Fibroblast of lung (primary cell): Measurements from ENCODE around the gene MSS51. TPM values are rescaled to one million over a fixed set of nuclear protein-coding genes. Genes with fewer than 3 reads are reported as not detected.

Experiments
- DNase-seq, 2 donors: peaks; one replicate each; pipeline versions ENCODE4 v3.0.0 to v3.0.0-alpha.2; 2010; ENCODE audit warnings: low read depth in 2 of 2
- H2AFZ ChIP-seq: 2 replicates; pipeline ENCODE4 v1.5.1; 2012; ENCODE audit warnings: low read length, control low read depth, inconsistent platforms
- H3K27ac ChIP-seq: 2 replicates; pipeline ENCODE4 v1.5.1; 2011; ENCODE audit warnings: low read length, control low read depth; ENCODE audit not compliant: insufficient read depth
- H3K27me3 ChIP-seq: 2 replicates; pipeline ENCODE4 v1.5.1; 2011; ENCODE audit warnings: mild to moderate bottlenecking, low read length; ENCODE audit not compliant: control insufficient read depth, insufficient read depth
- H3K36me3 ChIP-seq: 2 replicates; pipeline ENCODE4 v1.5.1; 2011; ENCODE audit warnings: low read length; ENCODE audit not compliant: control insufficient read depth, insufficient read depth
- H3K4me1 ChIP-seq: 2 replicates; pipeline ENCODE4 v1.5.1; 2011; ENCODE audit warnings: low read length; ENCODE audit not compliant: control insufficient read depth, insufficient read depth; ENCODE audit errors: extremely low read depth
- H3K4me2 ChIP-seq: 2 replicates; pipeline ENCODE4 v1.5.1; 2011; ENCODE audit warnings: low read length, control low read depth; ENCODE audit not compliant: insufficient read depth; ENCODE audit errors: extremely low read depth
- H3K4me3 ChIP-seq, 4 experiments: fragments of 200-600 bp in 1 of 4; sonication (generic) in 1 of 4; replicated peaks in 1 of 4; 2 replicates each; pipeline ENCODE4 v1.5.1; 2011 to 2016; ENCODE audit warnings: low read length in 4 of 4, low read depth in 3 of 4, mild to moderate bottlenecking in 3 of 4, control low read depth in 2 of 4, inconsistent platforms in 1 of 4, mixed read lengths in 1 of 4; ENCODE audit not compliant: insufficient read depth in 1 of 4; ENCODE audit errors: control extremely low read depth in 1 of 4
- H3K79me2 ChIP-seq: 2 replicates; pipeline ENCODE4 v1.5.1; 2012; ENCODE audit warnings: mild to moderate bottlenecking, low read length, inconsistent platforms; ENCODE audit not compliant: control insufficient read depth, insufficient read depth
- H3K9ac ChIP-seq: 2 replicates; pipeline ENCODE4 v1.5.1; 2011; ENCODE audit warnings: mild to moderate bottlenecking, low read length, control low read depth; ENCODE audit not compliant: insufficient read depth
- H3K9me3 ChIP-seq: 2 replicates; pipeline ENCODE4 v1.5.1; 2012; ENCODE audit warnings: low read depth, low read length; ENCODE audit not compliant: control insufficient read depth, insufficient read depth
- H4K20me1 ChIP-seq: 2 replicates; pipeline ENCODE4 v1.5.1; 2011; ENCODE audit warnings: low read length; ENCODE audit not compliant: control insufficient read depth, insufficient read depth; ENCODE audit errors: extremely low read depth
- CTCF ChIP-seq, 2 donors: IDR thresholded peaks in 1 of 2; conservative IDR thresholded peaks in 1 of 2; 1 replicate in 1 of 2; 2 replicates in 1 of 2; pipeline ENCODE4 v1.5.1; 2011 to 2012; ENCODE audit warnings: low read length in 2 of 2, control low read depth in 1 of 2, inconsistent platforms in 1 of 2, low read depth in 1 of 2, mild to moderate bottlenecking in 1 of 2
- EZH2 ChIP-seq: IDR thresholded peaks from 2 replicates; pipeline ENCODE4 v1.5.1; 2012; ENCODE audit warnings: low read length, control low read depth, mild to moderate bottlenecking; ENCODE audit errors: missing control alignments
- polyA plus RNA-seq, 2 donors: library from polyadenylated mRNA; depleted of rRNA in 1 of 2; stranded (reverse) in 1 of 2; unstranded in 1 of 2; fragments of >200 nt; gene quantifications; 2 replicates each; pipeline ENCODE4 v1.2.1, GENCODE V29; 2011 to 2012; ENCODE audit warnings: missing spikeins in 1 of 2
- total RNA-seq: library from RNA; depleted of rRNA; stranded (reverse); fragments of >200 nt; gene quantifications from 2 replicates; pipeline ENCODE4 v1.2.1, GENCODE V29; 2014

MSS51 gene
- total and polyA plus RNA-seq, 2 donors (not counting 1 experiment from before 2014, with no cell fraction given) = 0.78 to 1.5 TPM

DNA sequence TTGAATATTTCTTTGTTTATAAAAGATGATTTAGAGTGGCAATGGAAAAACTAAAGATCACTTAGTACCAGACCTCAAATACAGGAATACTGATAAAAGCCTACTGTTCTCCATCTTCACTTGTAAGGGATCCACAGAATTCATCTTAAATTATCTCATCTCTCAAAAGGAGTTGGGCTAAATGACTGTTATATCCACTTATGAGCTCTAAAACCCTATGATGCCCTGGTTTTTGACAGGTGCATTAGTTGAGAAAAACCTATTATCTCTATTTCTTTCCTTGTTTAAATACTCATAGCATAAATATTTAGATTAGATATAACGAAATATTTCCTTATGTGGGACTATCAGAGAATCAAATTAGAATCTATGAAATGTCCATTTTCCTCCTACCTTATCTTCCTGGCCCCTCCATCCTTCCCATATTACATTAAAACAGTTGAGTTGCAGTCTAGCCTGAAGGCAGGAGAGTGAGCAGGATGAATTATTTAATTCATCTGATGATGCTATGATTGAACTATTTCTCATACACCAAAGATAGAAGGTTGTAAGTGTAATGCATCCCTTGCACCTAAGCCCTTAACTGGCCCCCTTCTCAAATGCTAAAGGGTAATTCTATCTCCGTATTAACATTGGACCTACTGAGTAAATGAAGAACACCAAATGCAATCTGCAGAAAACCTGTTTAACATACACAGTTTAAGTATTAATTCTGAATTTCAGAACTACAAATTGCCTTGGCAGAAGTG, 32.8 kb upstream of the MSS51 start:
- H3K9ac ChIP-seq = no peak overlapping the region
- H4K20me1 ChIP-seq = no peaks in the 10 kb centered on the region
- no peaks in the 10 kb centered on the region for H3K79me2 ChIP-seq
- no peak for TF ChIP-seq EZH2
- TF ChIP-seq CTCF (conservative IDR thresholded peaks at IDR 0.05 in 1 of 2, IDR thresholded peaks at IDR 0.05 in 1 of 2; ENCODE audit: low read depth in 1 of 2, low read length in 2 of 2) = no peak
- peaks cover 6% of the 10 kb centered on the region for H3K36me3 ChIP-seq
- H3K4me1 ChIP-seq = no peaks in the 10 kb centered on the region
- H3K27me3 ChIP-seq = no peaks in the 10 kb centered on the region
- no peak overlapping the region for H3K4me3 ChIP-seq
- H3K27ac ChIP-seq = no peak overlapping the region
- no peak overlapping the region for H3K4me2 ChIP-seq
- no peaks in the 10 kb centered on the region for H3K9me3 ChIP-seq
- H2AFZ ChIP-seq = no peak overlapping the region
- no peak for DNase-seq

- Histone ChIP-seq H3K4me3 (no peak overlapping the region), H3K9ac (no peak overlapping the region), H3K4me2 (no peak overlapping the region), H2AFZ (no peak overlapping the region), H3K4me1 (no peaks in the 10 kb centered on the region), H3K79me2 (no peaks in the 10 kb centered on the region), H3K9me3 (no peaks in the 10 kb centered on the region), H3K27ac (no peak overlapping the region), H4K20me1 (no peaks in the 10 kb centered on the region), H3K27me3 (no peaks in the 10 kb centered on the region), H3K36me3 (peaks cover 3% of the 10 kb centered on the region)
- TF ChIP-seq CTCF (conservative IDR thresholded peaks at IDR 0.05 in 1 of 2, IDR thresholded peaks at IDR 0.05 in 1 of 2; ENCODE audit: low read depth in 1 of 2, low read length in 2 of 2) (no peak), EZH2 (no peak)
- no peak for DNase-seq
These were observed 27.5 kb upstream of the MSS51 start for GRCh38 chr10:73460897-73461296.

DNA sequence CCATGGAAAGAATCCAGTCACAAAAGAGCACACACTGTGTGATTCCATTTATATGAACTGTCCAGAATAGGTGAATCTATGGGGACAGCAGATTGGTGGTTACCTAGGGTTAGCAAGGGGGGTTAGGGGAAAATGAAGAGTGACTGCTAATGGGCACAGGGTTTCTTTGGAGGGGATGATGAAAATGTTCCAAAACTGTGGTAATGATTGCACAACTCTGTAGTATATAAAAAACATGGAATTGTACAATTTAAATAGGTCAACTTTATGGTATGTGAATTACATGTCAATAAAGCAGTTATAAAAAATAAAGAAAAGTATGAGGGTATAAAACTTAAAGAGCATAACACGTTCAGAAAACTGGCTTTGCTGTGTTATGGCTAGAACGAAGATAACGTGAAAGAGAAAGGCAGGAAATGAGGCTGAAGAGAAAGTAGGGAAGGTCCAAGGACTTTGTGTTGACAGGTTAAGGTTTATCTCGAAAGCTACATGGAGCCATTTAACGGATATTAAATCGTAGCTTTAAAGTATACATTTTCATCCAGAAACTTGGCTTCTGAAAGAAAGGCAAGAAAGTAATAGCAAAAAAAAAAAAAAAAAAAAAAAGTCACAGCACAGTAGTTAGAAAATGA, 26.4 kb upstream of the MSS51 start:
- Histone ChIP-seq H2AFZ (no peak overlapping the region), H3K9ac (no peak overlapping the region)
- DNase-seq = peak in 1 of 2 donors; percentile 57

More for the DNA sequence above, 26.4 kb upstream of the MSS51 start:
- H3K9me3 ChIP-seq = no peaks in the 10 kb centered on the region
- peaks cover 1% of the 10 kb centered on the region for H3K36me3 ChIP-seq
- H4K20me1 ChIP-seq = no peaks in the 10 kb centered on the region
- H3K4me3 ChIP-seq = no peak overlapping the region
- no peak for TF ChIP-seq CTCF (conservative IDR thresholded peaks at IDR 0.05 in 1 of 2, IDR thresholded peaks at IDR 0.05 in 1 of 2; ENCODE audit: low read depth in 1 of 2, low read length in 2 of 2)
- no peak for TF ChIP-seq EZH2
- no peaks in the 10 kb centered on the region for H3K27me3 ChIP-seq
- no peaks in the 10 kb centered on the region for H3K79me2 ChIP-seq
- no peak overlapping the region for H3K27ac ChIP-seq
- H3K4me2 ChIP-seq = no peak overlapping the region
- no peaks in the 10 kb centered on the region for H3K4me1 ChIP-seq
